HepG2 (cell line): Measurements from ENCODE around the gene OR2C1. TPM values are rescaled to one million over a fixed set of nuclear protein-coding genes. Genes with fewer than 3 reads are reported as not detected.
A peak's percentile ranks its signal among the peaks of the same experiment; 100 is the strongest.

Experiments
- PREB ChIP-seq: sonication (generic); formaldehyde crosslinking; IDR thresholded peaks from 2 replicates; pipeline ENCODE4 v1.4.0; 2020; ENCODE audit warnings: missing genetic modification reagents
- RXRA ChIP-seq: sonication (generic); formaldehyde crosslinking; IDR thresholded peaks from 2 replicates; pipeline ENCODE4 v1.5.1; 2020; ENCODE audit warnings: missing genetic modification reagents
- SMC3 ChIP-seq: IDR thresholded peaks from 2 replicates; pipeline ENCODE4 v1.6.1; 2011; ENCODE audit warnings: low read length, improper control_type of control experiment
- SYNCRIP ChIP-seq: fragments of 200-400 bp; formaldehyde crosslinking; IDR thresholded peaks from 2 replicates; pipeline ENCODE4 v1.6.1; 2018; ENCODE audit warnings: mild to moderate bottlenecking, low read depth, low read length; ENCODE audit not compliant: insufficient read depth
- ZFP36L2 ChIP-seq: sonication (generic); formaldehyde crosslinking; IDR thresholded peaks from 2 replicates; pipeline ENCODE4 v1.4.0; 2020; ENCODE audit warnings: missing genetic modification reagents
- ZNF558 ChIP-seq: sonication (generic); formaldehyde crosslinking; IDR thresholded peaks from 2 replicates; pipeline ENCODE4 v1.9.0; 2022; ENCODE audit warnings: mild to moderate bottlenecking, missing genetic modification reagents, borderline replicate concordance
- ZNF644 ChIP-seq: IDR thresholded peaks from 2 replicates; pipeline ENCODE4 v1.6.1; 2016; ENCODE audit warnings: low read depth
- ZNF646 ChIP-seq: sonication (generic); formaldehyde crosslinking; IDR thresholded peaks from 2 replicates; pipeline ENCODE4 v1.9.0; 2021; ENCODE audit warnings: mild to moderate bottlenecking, missing genetic modification reagents
- ZNF772 ChIP-seq: sonication (generic); formaldehyde crosslinking; IDR thresholded peaks from 2 replicates; pipeline ENCODE4 v1.5.0; 2020; ENCODE audit warnings: mild to moderate bottlenecking, missing genetic modification reagents
- ZNF773 ChIP-seq: sonication (generic); formaldehyde crosslinking; IDR thresholded peaks from 2 replicates; pipeline ENCODE4 v1.4.0; 2020; ENCODE audit warnings: missing genetic modification reagents, borderline replicate concordance
- polyA plus RNA-seq, 8 experiments: library from polyadenylated mRNA; depleted of rRNA in 3 of 8; stranded (reverse) in 7 of 8; unstranded in 1 of 8; fragments of >200 nt; fragmentation: Illumina TruSeq in 4 of 8; extraction: Trizol in 4 of 8; gene quantifications; 2 replicates each; pipeline versions ENCODE4 v1.2.1 to v1.2.3, GENCODE V29; 2011 to 2016; ENCODE audit warnings: low read depth in 4 of 8, missing spikeins in 1 of 8, mixed read lengths in 1 of 8; ENCODE audit not compliant: insufficient read depth in 1 of 8
- total RNA-seq, 5 experiments: library from RNA; depleted of rRNA; stranded (reverse); fragments of >200 nt; fragmentation: Illumina TruSeq; extraction: Trizol; gene quantifications; 2 replicates each; pipeline ENCODE4 v1.2.3, GENCODE V29; 2016; ENCODE audit warnings: low read depth in 1 of 5
- TF ChIP-seq, protein P1 (sequence below): sonication (generic); formaldehyde crosslinking; IDR thresholded peaks from 2 replicates; pipeline ENCODE4 v1.4.0; 2020; ENCODE audit warnings: missing genetic modification reagents, mild to moderate bottlenecking, borderline replicate concordance
- TF ChIP-seq, protein P2 (sequence below): sonication (generic); formaldehyde crosslinking; IDR thresholded peaks from 2 replicates; pipeline ENCODE4 v1.4.0; 2020; ENCODE audit warnings: mild to moderate bottlenecking, low read depth, missing genetic modification reagents
- TF ChIP-seq, protein P3 (sequence below): sonication (generic); formaldehyde crosslinking; IDR thresholded peaks from 2 replicates; pipeline ENCODE4 v1.5.0; 2020; ENCODE audit warnings: missing genetic modification reagents, mild to moderate bottlenecking, borderline replicate concordance
- TF ChIP-seq, protein P4 (sequence below): sonication (generic); formaldehyde crosslinking; IDR thresholded peaks from 2 replicates; pipeline ENCODE4 v1.8.0; 2022; ENCODE audit warnings: mild to moderate bottlenecking, missing genetic modification reagents

OR2C1 gene
- total and polyA plus RNA-seq, 2 of the 13 experiments (the other 11 are each of a cell fraction or from before 2014, with no cell fraction given): not detected

- TF ChIP-seq RXRA: peak; percentile 80
- peak; percentile 87; the same call in 1 of the 2 replicates for TF ChIP-seq ZNF558 (CRISPR knock-in tag)
- no peak for TF ChIP-seq ZNF644 (CRISPR knock-in tag)
- 0 out of 2 replicates have a peak, but pooled peaks have one; percentile 48 for TF ChIP-seq ZNF646
- TF ChIP-seq, protein P1, sequence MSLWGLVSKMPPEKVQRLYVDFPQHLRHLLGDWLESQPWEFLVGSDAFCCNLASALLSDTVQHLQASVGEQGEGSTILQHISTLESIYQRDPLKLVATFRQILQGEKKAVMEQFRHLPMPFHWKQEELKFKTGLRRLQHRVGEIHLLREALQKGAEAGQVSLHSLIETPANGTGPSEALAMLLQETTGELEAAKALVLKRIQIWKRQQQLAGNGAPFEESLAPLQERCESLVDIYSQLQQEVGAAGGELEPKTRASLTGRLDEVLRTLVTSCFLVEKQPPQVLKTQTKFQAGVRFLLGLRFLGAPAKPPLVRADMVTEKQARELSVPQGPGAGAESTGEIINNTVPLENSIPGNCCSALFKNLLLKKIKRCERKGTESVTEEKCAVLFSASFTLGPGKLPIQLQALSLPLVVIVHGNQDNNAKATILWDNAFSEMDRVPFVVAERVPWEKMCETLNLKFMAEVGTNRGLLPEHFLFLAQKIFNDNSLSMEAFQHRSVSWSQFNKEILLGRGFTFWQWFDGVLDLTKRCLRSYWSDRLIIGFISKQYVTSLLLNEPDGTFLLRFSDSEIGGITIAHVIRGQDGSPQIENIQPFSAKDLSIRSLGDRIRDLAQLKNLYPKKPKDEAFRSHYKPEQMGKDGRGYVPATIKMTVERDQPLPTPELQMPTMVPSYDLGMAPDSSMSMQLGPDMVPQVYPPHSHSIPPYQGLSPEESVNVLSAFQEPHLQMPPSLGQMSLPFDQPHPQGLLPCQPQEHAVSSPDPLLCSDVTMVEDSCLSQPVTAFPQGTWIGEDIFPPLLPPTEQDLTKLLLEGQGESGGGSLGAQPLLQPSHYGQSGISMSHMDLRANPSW: no peak; the same call in 1 of the 2 replicates
- no peak for TF ChIP-seq SMC3
- TF ChIP-seq, protein P2, sequence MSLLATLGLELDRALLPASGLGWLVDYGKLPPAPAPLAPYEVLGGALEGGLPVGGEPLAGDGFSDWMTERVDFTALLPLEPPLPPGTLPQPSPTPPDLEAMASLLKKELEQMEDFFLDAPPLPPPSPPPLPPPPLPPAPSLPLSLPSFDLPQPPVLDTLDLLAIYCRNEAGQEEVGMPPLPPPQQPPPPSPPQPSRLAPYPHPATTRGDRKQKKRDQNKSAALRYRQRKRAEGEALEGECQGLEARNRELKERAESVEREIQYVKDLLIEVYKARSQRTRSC (CRISPR knock-in tag): no peak
- TF ChIP-seq PREB: peak; percentile 60; the same call in 1 of the 2 replicates
- no peak for TF ChIP-seq SYNCRIP
- TF ChIP-seq ZNF773 (CRISPR knock-in tag): peak; percentile 26; the same call in 1 of the 2 replicates
- TF ChIP-seq, protein P3, sequence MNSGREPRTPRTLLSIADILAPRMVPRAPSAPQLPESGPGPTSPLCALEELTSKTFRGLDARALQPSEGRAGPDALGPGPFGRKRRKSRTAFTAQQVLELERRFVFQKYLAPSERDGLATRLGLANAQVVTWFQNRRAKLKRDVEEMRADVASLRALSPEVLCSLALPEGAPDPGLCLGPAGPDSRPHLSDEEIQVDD: peak; percentile 44; the same call in 1 of the 2 replicates
- TF ChIP-seq ZNF772: peak; percentile 68
- TF ChIP-seq ZFP36L2 (CRISPR knock-in tag): no peak
- TF ChIP-seq, protein P4, sequence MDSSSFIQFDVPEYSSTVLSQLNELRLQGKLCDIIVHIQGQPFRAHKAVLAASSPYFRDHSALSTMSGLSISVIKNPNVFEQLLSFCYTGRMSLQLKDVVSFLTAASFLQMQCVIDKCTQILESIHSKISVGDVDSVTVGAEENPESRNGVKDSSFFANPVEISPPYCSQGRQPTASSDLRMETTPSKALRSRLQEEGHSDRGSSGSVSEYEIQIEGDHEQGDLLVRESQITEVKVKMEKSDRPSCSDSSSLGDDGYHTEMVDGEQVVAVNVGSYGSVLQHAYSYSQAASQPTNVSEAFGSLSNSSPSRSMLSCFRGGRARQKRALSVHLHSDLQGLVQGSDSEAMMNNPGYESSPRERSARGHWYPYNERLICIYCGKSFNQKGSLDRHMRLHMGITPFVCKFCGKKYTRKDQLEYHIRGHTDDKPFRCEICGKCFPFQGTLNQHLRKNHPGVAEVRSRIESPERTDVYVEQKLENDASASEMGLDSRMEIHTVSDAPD (CRISPR knock-in tag): peak; percentile 81
Observed at GRCh38 chr16:3400779-3401688, 45.3 kb downstream of the OR2C1 start, which contains the start of the genes ZNF174 and ZSCAN32 (continued).
